Testis (tissue), 2 donors: ENCODE measurements around the gene RILPL2.
"Not testable (repeated sequence)": the region's sequence is repeated elsewhere in the genome, so short reads cannot be mapped to it uniquely, and the experiment has no call there.

Experiments
- CTCF ChIP-seq, 3 experiments: fragments of 450-650 bp in 2 of 3; fragments of 200-600 bp in 1 of 3; sonication (generic) in 1 of 3; IDR thresholded peaks; one replicate each; pipeline ENCODE4 v1.5.1; 2016 to 2019; ENCODE audit warnings: antibody characterized with exemption in 3 of 3, mild to moderate bottlenecking in 2 of 3, moderate library complexity in 1 of 3
- POLR2A ChIP-seq: fragments of 450-650 bp; IDR thresholded peaks from one replicate; pipeline ENCODE4 v1.6.1; 2017; ENCODE audit warnings: antibody characterized with exemption, mild to moderate bottlenecking, moderate library complexity

- TF ChIP-seq CTCF (IDR thresholded peaks at IDR 0.05); POLR2A: not testable (repeated sequence)
These were observed 50.9 kb downstream of the RILPL2 start for GRCh38 chr12:123385536-123385935.
